EH (cell line): ENCODE results near the gene DNAJB4.
"Not testable (repeated sequence)": the region's sequence is repeated elsewhere in the genome, so short reads cannot be mapped to it uniquely, and the experiment has no call there.

ENCODE experiments used
- DNase-seq: peaks from one replicate; pipeline ENCODE4 v3.0.0-alpha.2; 2015; ENCODE audit warnings: low read depth

The DNAJB4 gene

GRCh38 chr1:77990629-77991204, 14.0 kb upstream of the DNAJB4 start:
- no peak for DNase-seq

GRCh38 chr1:77991638-77992037, 13.1 kb upstream of the DNAJB4 start:
- no peak for DNase-seq

- no peak for DNase-seq
Observed at GRCh38 chr1:77994117-77994705, 10.5 kb upstream of the DNAJB4 start.

GRCh38 chr1:77996734-77997133, 8.0 kb upstream of the DNAJB4 start:
- DNase-seq, result no peak

GRCh38 chr1:78000536-78000935, 4.2 kb upstream of the DNAJB4 start:
- DNase-seq, result not testable (repeated sequence)

- no peak for DNase-seq
Observed at GRCh38 chr1:78003070-78003746, 1.5 kb upstream of the DNAJB4 start.

- peak; percentile 83 for DNase-seq
Observed at GRCh38 chr1:78003882-78004718, 639 bp upstream of the DNAJB4 start.

GRCh38 chr1:78005448-78005722, 646 bp downstream of the DNAJB4 start:
- no peak for DNase-seq

GRCh38 chr1:78005755-78006154, 1.0 kb downstream of the DNAJB4 start:
- DNase-seq, result peak; percentile 94

GRCh38 chr1:78006521-78006920, 1.8 kb downstream of the DNAJB4 start:
- no peak for DNase-seq

- no peak for DNase-seq
Observed at GRCh38 chr1:78007677-78008341, 3.1 kb downstream of the DNAJB4 start.

- DNase-seq, result no peak
Observed at GRCh38 chr1:78009276-78009675, 4.5 kb downstream of the DNAJB4 start.

GRCh38 chr1:78009836-78010235, 5.1 kb downstream of the DNAJB4 start:
- peak; percentile 55 for DNase-seq

- DNase-seq, result no peak
Observed at GRCh38 chr1:78011050-78011449, 6.3 kb downstream of the DNAJB4 start.

GRCh38 chr1:78015148-78015547, 10.4 kb downstream of the DNAJB4 start:
- no peak for DNase-seq

GRCh38 chr1:78019024-78019423, 14.3 kb downstream of the DNAJB4 start:
- DNase-seq, result peak; percentile 29

- DNase-seq, result not testable (repeated sequence)
Observed at GRCh38 chr1:78021134-78021533, 16.4 kb downstream of the DNAJB4 start.

- DNase-seq, result no peak
Observed at GRCh38 chr1:78029793-78030192, 25.1 kb downstream of the DNAJB4 start.

GRCh38 chr1:78032996-78033796, 28.5 kb downstream of the DNAJB4 start:
- DNase-seq, result no peak

- no peak for DNase-seq
Observed at GRCh38 chr1:78033797-78034172, 29.0 kb downstream of the DNAJB4 start.

- no peak for DNase-seq
Observed at GRCh38 chr1:78035121-78035520, 30.4 kb downstream of the DNAJB4 start.

- DNase-seq, result no peak
Observed at GRCh38 chr1:78036450-78036849, 31.7 kb downstream of the DNAJB4 start.
